Left ventricle myocardium inferior (tissue), 1 donor: ENCODE results near the gene KLHDC3. TPM values are rescaled to one million over a fixed set of nuclear protein-coding genes. Genes with fewer than 3 reads are reported as not detected.
A peak's percentile ranks its signal among the peaks of the same experiment; 100 is the strongest.

Experiments
- DNase-seq: peaks from one replicate; pipeline ENCODE4 v3.0.0-alpha.2; 2020
- H3K27ac ChIP-seq: fragments of 200-600 bp; replicated peaks from 2 replicates; pipeline ENCODE4 v1.8.0; 2021
- H3K27me3 ChIP-seq: fragments of 200-600 bp; 2 replicates; pipeline ENCODE4 v1.8.0; 2021; ENCODE audit warnings: low read depth
- H3K36me3 ChIP-seq: fragments of 200-600 bp; 2 replicates; pipeline ENCODE4 v1.8.0; 2021
- H3K4me1 ChIP-seq: fragments of 200-600 bp; 2 replicates; pipeline ENCODE4 v1.8.0; 2021
- H3K4me3 ChIP-seq: fragments of 200-600 bp; 2 replicates; pipeline ENCODE4 v1.8.0; 2021; ENCODE audit warnings: mild to moderate bottlenecking, moderate library complexity
- H3K9me3 ChIP-seq: fragments of 200-600 bp; replicated peaks from 2 replicates; pipeline ENCODE4 v1.8.0; 2021
- intact Hi-C: fragments of 100-400 bp; cut with micrococcal nuclease; formaldehyde crosslinking; loops from one replicate; pipeline ENCODE4 v1.11.0; 2022
- total RNA-seq: library from RNA; stranded (reverse); fragmentation: NEBNext Ultra II Directional; extraction: Animal tissue kit (Norgen Biotek cat#: 25700); gene quantifications from one replicate; pipeline ENCODE4 v1.2.1, GENCODE V29; 2021
- TF ChIP-seq, protein P1 (sequence below): fragments of 200-600 bp; IDR thresholded peaks from 2 replicates; pipeline ENCODE4 v1.8.0; 2021; ENCODE audit warnings: antibody characterized with exemption, mild to moderate bottlenecking, borderline replicate concordance
- donor health status: DM: no; HTN: yes; CAD: no; lungs with severe emphysema.

The KLHDC3 gene
- total RNA-seq, 1 donor from 2014 or later: 108 TPM

DNA sequence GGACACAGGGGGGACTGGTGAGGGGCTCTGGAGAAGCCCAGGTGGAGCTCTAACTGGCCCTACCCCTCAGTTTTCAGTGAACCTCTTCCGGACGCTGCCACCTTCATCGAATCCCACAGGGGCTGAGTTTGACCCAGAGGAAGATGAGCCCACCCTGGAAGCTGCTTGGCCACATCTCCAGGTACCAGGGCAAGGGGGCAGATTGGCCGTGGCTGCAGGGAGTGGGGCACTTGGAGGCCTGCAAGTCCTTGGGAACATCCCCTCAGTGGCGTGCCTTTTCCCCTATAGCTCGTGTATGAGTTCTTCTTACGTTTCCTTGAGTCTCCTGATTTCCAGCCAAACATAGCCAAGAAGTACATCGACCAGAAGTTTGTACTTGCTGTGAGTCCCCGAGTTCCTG lies 6.9 kb upstream of the KLHDC3 start:
- Histone ChIP-seq H3K36me3 (peaks cover 72% of the 10 kb centered on the region), H3K4me3 (no peak overlapping the region), H3K27ac (no peak overlapping the region), H3K4me1 (peaks cover 6% of the 10 kb centered on the region), H3K9me3 (no peaks in the 10 kb centered on the region), H3K27me3 (no peaks in the 10 kb centered on the region)
- intact Hi-C loops: no loop called here
- no peak for DNase-seq
- TF ChIP-seq, protein P1, sequence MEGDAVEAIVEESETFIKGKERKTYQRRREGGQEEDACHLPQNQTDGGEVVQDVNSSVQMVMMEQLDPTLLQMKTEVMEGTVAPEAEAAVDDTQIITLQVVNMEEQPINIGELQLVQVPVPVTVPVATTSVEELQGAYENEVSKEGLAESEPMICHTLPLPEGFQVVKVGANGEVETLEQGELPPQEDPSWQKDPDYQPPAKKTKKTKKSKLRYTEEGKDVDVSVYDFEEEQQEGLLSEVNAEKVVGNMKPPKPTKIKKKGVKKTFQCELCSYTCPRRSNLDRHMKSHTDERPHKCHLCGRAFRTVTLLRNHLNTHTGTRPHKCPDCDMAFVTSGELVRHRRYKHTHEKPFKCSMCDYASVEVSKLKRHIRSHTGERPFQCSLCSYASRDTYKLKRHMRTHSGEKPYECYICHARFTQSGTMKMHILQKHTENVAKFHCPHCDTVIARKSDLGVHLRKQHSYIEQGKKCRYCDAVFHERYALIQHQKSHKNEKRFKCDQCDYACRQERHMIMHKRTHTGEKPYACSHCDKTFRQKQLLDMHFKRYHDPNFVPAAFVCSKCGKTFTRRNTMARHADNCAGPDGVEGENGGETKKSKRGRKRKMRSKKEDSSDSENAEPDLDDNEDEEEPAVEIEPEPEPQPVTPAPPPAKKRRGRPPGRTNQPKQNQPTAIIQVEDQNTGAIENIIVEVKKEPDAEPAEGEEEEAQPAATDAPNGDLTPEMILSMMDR: no peak

DNA sequence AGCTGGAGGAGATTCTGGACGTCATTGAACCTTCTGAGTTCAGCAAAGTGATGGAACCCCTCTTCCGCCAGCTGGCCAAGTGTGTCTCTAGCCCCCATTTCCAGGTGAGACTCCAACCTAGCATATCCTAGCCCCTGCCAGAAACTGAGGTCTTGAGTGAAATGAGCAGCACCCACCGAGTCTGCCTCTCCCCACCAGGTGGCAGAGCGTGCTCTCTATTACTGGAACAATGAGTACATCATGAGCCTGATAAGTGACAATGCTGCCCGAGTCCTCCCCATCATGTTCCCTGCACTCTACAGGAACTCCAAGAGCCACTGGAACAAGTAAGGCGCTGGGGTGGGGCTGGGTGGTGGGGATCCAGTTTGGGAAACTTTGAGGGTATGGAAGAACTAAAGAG lies 4.9 kb upstream of the KLHDC3 start:
- H3K27ac ChIP-seq: peak overlapping the region; percentile 49
- H3K27me3 ChIP-seq: no peaks in the 10 kb centered on the region
- peaks cover 59% of the 10 kb centered on the region for H3K36me3 ChIP-seq
- H3K9me3 ChIP-seq: no peaks in the 10 kb centered on the region
- no peak overlapping the region for H3K4me3 ChIP-seq
- peaks cover 20% of the 10 kb centered on the region for H3K4me1 ChIP-seq
- intact Hi-C loops: no loop called here
- DNase-seq: peak; percentile 59
- TF ChIP-seq, protein P1: peak; percentile 66

DNA sequence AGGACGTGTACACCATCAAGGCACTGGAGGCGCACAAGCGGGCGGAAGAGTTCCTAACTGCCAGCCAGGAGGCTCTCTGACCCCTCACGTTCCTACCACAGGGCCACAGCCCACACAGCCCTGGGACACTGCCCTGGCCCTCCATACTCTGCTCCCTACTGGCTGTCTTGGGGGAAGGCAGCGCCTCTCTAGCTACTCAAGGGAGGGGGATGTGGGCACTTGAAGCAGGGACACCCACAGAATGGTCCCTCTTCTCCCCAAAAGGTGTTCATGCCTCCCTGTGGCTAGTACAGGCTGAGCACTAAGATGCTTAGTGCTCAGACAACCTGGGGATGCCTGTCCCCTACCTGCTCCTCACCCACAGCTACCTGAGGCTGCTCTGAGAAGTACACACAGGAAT lies 2.8 kb upstream of the KLHDC3 start:
- intact Hi-C loops: no loop called here
- TF ChIP-seq, protein P1: no peak
- Histone ChIP-seq H3K27ac (no peak overlapping the region), H3K4me3 (no peak overlapping the region), H3K27me3 (no peaks in the 10 kb centered on the region), H3K9me3 (no peaks in the 10 kb centered on the region), H3K4me1 (peaks cover 41% of the 10 kb centered on the region), H3K36me3 (peaks cover 56% of the 10 kb centered on the region)
- DNase-seq: no peak

DNA sequence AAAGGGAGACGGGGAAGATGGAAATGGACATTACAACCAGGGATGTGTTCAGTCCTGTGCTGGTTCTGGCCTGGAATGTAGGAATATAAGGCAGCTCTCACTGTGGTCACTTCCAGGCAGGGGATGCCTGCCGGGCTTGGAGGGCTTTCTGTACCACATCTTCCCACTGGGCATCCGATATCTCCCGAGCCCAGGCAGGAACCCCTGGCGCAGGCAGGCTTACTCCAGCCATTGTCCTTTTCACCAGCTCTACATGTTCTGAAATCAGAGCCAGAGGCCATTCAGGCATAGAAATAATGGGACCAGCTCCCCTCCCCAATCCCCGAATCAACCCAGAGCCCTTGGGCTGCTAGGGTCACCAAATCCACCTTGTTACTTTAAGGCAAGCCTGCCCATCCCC lies 1.7 kb upstream of the KLHDC3 start:
- H3K27ac ChIP-seq: no peak overlapping the region
- TF ChIP-seq, protein P1: no peak
- DNase-seq: no peak
- H3K9me3 ChIP-seq: no peaks in the 10 kb centered on the region
- H3K4me3 ChIP-seq: peak overlapping the region; percentile 83
- H3K27me3 ChIP-seq: no peaks in the 10 kb centered on the region
- H3K4me1 ChIP-seq: peaks cover 53% of the 10 kb centered on the region
- intact Hi-C loops: no loop called here
- H3K36me3 ChIP-seq: peaks cover 49% of the 10 kb centered on the region

DNA sequence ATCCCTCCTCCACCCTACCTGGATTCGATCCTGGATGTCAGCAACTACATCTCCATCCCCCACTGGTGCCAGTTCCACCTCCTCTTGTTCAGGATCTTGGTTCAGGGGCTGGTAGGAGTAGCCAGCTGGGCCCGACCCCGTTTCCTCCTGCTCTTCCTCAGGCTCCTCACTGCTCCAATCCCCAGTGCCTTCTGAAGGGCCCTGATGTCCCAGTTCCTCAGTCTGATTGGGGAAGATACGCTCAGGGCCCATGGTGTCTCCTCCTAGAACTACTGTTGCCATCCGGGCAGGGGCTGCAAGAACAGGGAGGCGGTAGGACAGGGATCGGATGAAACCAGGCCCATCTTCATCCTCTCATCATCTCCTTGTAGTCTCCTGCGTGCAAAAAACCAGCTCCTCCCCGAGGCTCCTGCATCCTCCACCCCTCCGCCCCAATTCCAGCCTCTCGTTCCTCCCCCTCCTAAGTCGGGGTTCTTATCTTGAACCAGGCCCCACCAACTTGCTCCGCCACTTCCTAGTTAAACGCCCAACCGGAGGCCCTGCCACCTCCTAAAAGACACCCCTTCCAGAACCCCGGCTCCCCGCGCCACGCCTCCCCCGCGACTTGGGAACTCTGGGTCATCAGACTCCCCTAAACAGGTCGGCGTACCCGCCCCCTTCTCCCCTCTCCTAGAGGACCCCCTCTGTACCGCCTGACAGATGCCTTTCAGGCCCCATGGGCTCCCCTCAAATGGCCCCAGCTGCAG lies 779 bp upstream of the KLHDC3 start:
- no peak for DNase-seq
- Histone ChIP-seq H3K27ac (peak overlapping the region; percentile 89), H3K27me3 (no peaks in the 10 kb centered on the region), H3K36me3 (peaks cover 49% of the 10 kb centered on the region), H3K4me1 (peaks cover 62% of the 10 kb centered on the region), H3K9me3 (no peaks in the 10 kb centered on the region), H3K4me3 (peak overlapping the region; percentile 83)
- TF ChIP-seq, protein P1: no peak
- intact Hi-C loops: no loop called here
